SIG-M5 treated with dmso at 0.1 percent for 504 hours (cell line): ENCODE data around the gene WDR86.

Experiments used
- DNase-seq: peaks from one replicate; lab custom pipeline; 2025; ENCODE audit not compliant: unreplicated experiment; lab: John Stamatoyannopoulos, UW

The WDR86 gene

GRCh38 chr7:151393031-151393977 lies 16.5 kb downstream of the WDR86 start:
- DNase-seq, result no peak

- DNase-seq, result no peak
Observed at GRCh38 chr7:151392426-151392825, 17.4 kb downstream of the WDR86 start.

- no peak for DNase-seq
Observed at GRCh38 chr7:151392002-151392401, 17.8 kb downstream of the WDR86 start.

- DNase-seq, result no peak
Observed at GRCh38 chr7:151391358-151391730, 18.5 kb downstream of the WDR86 start.

GRCh38 chr7:151390598-151391357 lies 19.1 kb downstream of the WDR86 start:
- no peak for DNase-seq

GRCh38 chr7:151389768-151390597 lies 19.9 kb downstream of the WDR86 start:
- no peak for DNase-seq

- no peak for DNase-seq
Observed at GRCh38 chr7:151389096-151389767, 20.6 kb downstream of the WDR86 start.

- no peak for DNase-seq
Observed at GRCh38 chr7:151388430-151388829, 21.4 kb downstream of the WDR86 start.

- no peak for DNase-seq
Observed at GRCh38 chr7:151388007-151388297, 21.9 kb downstream of the WDR86 start.

GRCh38 chr7:151387161-151388006 lies 22.5 kb downstream of the WDR86 start:
- no peak for DNase-seq

- DNase-seq, result no peak
Observed at GRCh38 chr7:151386301-151387160, 23.3 kb downstream of the WDR86 start.

GRCh38 chr7:151385626-151386300 lies 24.1 kb downstream of the WDR86 start:
- DNase-seq, result no peak

GRCh38 chr7:151384776-151385625 lies 24.8 kb downstream of the WDR86 start:
- DNase-seq, result no peak

- DNase-seq, result no peak
Observed at GRCh38 chr7:151384352-151384697, 25.5 kb downstream of the WDR86 start.

- DNase-seq, result no peak
Observed at GRCh38 chr7:151383638-151384351, 26.0 kb downstream of the WDR86 start.

- no peak for DNase-seq
Observed at GRCh38 chr7:151382079-151382885, 27.6 kb downstream of the WDR86 start.
